ENCODE results near the gene MUC12.

- TF ChIP-seq POLR2A (IDR thresholded peaks at IDR 0.05; ENCODE audit: low read depth, low read length) (no peak), POLR2AphosphoS5 (IDR thresholded peaks at IDR 0.05; ENCODE audit: insufficient read depth, low read depth, low read length) (no peak), CTCF (IDR thresholded peaks at IDR 0.05; ENCODE audit: extremely low read depth in 1 of 2, insufficient read depth in 1 of 2, low read depth in 1 of 2, low read length in 2 of 2) (no peak)
These were observed 4.7 kb upstream of the MUC12 start for GRCh38 chr7:100964630-100965029.

All from endothelial cell of umbilical vein (primary cell).